Smooth muscle cell (in vitro differentiated cells): Measurements from ENCODE around the gene ST3GAL5. TPM values are rescaled to one million over a fixed set of nuclear protein-coding genes. Genes with fewer than 3 reads are reported as not detected.

Source experiments
- DNase-seq: peaks from one replicate; lab custom pipeline; 2025; ENCODE audit not compliant: unreplicated experiment; lab: John Stamatoyannopoulos, UW
- H2AFZ ChIP-seq: fragments of 200-600 bp; sonication (generic); 2 replicates; pipeline ENCODE4 v1.6.0; 2016; ENCODE audit warnings: antibody characterized with exemption, low read depth, mild to moderate bottlenecking
- H3F3A ChIP-seq: fragments of 200-600 bp; sonication (generic); 2 replicates; pipeline ENCODE4 v1.6.0; 2017; ENCODE audit warnings: antibody characterized with exemption, low read depth
- H3K27ac ChIP-seq: fragments of 200-600 bp; sonication (generic); 2 replicates; pipeline ENCODE4 v1.5.1; 2016; ENCODE audit warnings: low read depth, mild to moderate bottlenecking
- H3K27me3 ChIP-seq: fragments of 200-600 bp; sonication (generic); 2 replicates; pipeline ENCODE4 v1.6.1; 2016; ENCODE audit warnings: low read depth, mild to moderate bottlenecking
- H3K36me3 ChIP-seq: fragments of 200-600 bp; sonication (generic); 2 replicates; pipeline ENCODE4 v1.5.1; 2016; ENCODE audit warnings: low read depth
- H3K4me1 ChIP-seq: fragments of 200-600 bp; sonication (generic); 2 replicates; pipeline ENCODE4 v1.5.1; 2016; ENCODE audit warnings: low read depth
- H3K4me2 ChIP-seq: fragments of 200-600 bp; sonication (generic); 2 replicates; pipeline ENCODE4 v1.6.0; 2016; ENCODE audit warnings: mild to moderate bottlenecking
- H3K4me3 ChIP-seq: fragments of 200-600 bp; sonication (generic); 2 replicates; pipeline ENCODE4 v1.5.1; 2016; ENCODE audit warnings: mild to moderate bottlenecking
- H3K79me2 ChIP-seq: fragments of 200-600 bp; sonication (generic); 2 replicates; pipeline ENCODE4 v1.6.0; 2016; ENCODE audit warnings: low read depth, mild to moderate bottlenecking
- H3K9ac ChIP-seq: fragments of 200-600 bp; sonication (generic); 2 replicates; pipeline ENCODE4 v1.6.0; 2016; ENCODE audit warnings: low read depth
- H3K9me3 ChIP-seq: fragments of 200-600 bp; sonication (generic); replicated peaks from 2 replicates; pipeline ENCODE4 v1.5.1; 2016; ENCODE audit warnings: low read depth
- H4K20me1 ChIP-seq: fragments of 200-600 bp; sonication (generic); 2 replicates; pipeline ENCODE4 v1.6.0; 2016; ENCODE audit warnings: low read depth
- CTCF ChIP-seq: fragments of 200-600 bp; sonication (generic); IDR thresholded peaks from 2 replicates; pipeline ENCODE4 v1.5.1; 2017; ENCODE audit warnings: borderline replicate concordance, mild to moderate bottlenecking, antibody characterized with exemption; ENCODE audit not compliant: insufficient read depth, poor library complexity, severe bottlenecking
- WGBS: methylation state at CpG from one replicate; pipeline ENCODE4 v1.1.7; 2016; ENCODE audit warnings: low lambda C conversion rate; 5-methylcytosine and 5-hydroxymethylcytosine counted together
- polyA plus RNA-seq: library from polyadenylated mRNA; unstranded; fragments of >200 nt; fragmentation: Nextera tagmentation; extraction: Ambion mirVana; gene quantifications from 2 replicates; pipeline ENCODE4 v1.2.1, GENCODE V29; 2016
- total RNA-seq: library from RNA; depleted of rRNA; stranded (reverse); fragments of >200 nt; gene quantifications from 2 replicates; pipeline ENCODE4 v1.2.3, GENCODE V29; 2014

Gene ST3GAL5
- total and polyA plus RNA-seq, 2 experiments from 2014 or later, result 10.9 to 26.4 TPM

GRCh38 chr2:85911097-85911496 lies 22.3 kb upstream of the ST3GAL5 start:
- no peaks in the 10 kb centered on the region for H4K20me1 ChIP-seq
- peaks cover 5% of the 10 kb centered on the region for H3F3A ChIP-seq
- H3K9ac ChIP-seq, result peak overlapping the region; percentile 61
- H3K79me2 ChIP-seq, result no peaks in the 10 kb centered on the region
- no peaks in the 10 kb centered on the region for H3K27me3 ChIP-seq
- no peaks in the 10 kb centered on the region for H3K9me3 ChIP-seq
- no peak for TF ChIP-seq CTCF
- H3K4me1 ChIP-seq, result no peaks in the 10 kb centered on the region
- no peak for DNase-seq
- no peak overlapping the region for H3K4me3 ChIP-seq
- H3K36me3 ChIP-seq, result no peaks in the 10 kb centered on the region
- WGBS, result 84% methylated on average over 6 of the region's 6 CpGs
- H3K4me2 ChIP-seq, result peak overlapping the region; percentile 1
- peak overlapping the region; percentile 90 for H3K27ac ChIP-seq
- H2AFZ ChIP-seq, result no peak overlapping the region

- Histone ChIP-seq H3K9me3 (no peaks in the 10 kb centered on the region), H3K27ac (no peak overlapping the region), H3K4me3 (no peak overlapping the region), H4K20me1 (no peaks in the 10 kb centered on the region), H2AFZ (no peak overlapping the region), H3K27me3 (no peaks in the 10 kb centered on the region), H3K4me1 (peaks cover 8% of the 10 kb centered on the region), H3K79me2 (no peaks in the 10 kb centered on the region), H3K4me2 (no peak overlapping the region), H3K9ac (no peak overlapping the region), H3K36me3 (no peaks in the 10 kb centered on the region), H3F3A (peaks cover 5% of the 10 kb centered on the region)
- no peak for DNase-seq
- 90% methylated on average over 2 of the region's 3 CpGs for WGBS
- TF ChIP-seq CTCF, result no peak
These were observed 20.2 kb upstream of the ST3GAL5 start for GRCh38 chr2:85909005-85909404.

- Histone ChIP-seq H3K27me3 (no peaks in the 10 kb centered on the region), H3K9ac (no peak overlapping the region), H3K36me3 (no peaks in the 10 kb centered on the region), H3K4me1 (peaks cover 8% of the 10 kb centered on the region), H3K4me3 (no peak overlapping the region), H4K20me1 (no peaks in the 10 kb centered on the region), H3F3A (peaks cover 5% of the 10 kb centered on the region), H3K4me2 (no peak overlapping the region), H2AFZ (no peak overlapping the region), H3K27ac (no peak overlapping the region), H3K79me2 (no peaks in the 10 kb centered on the region), H3K9me3 (no peaks in the 10 kb centered on the region)
- no peak for DNase-seq
- 95% methylated on average over 1 of the region's 1 CpG for WGBS
- TF ChIP-seq CTCF, result no peak
These were observed 19.7 kb upstream of the ST3GAL5 start for GRCh38 chr2:85908506-85908905.

GRCh38 chr2:85907671-85908157 lies 18.9 kb upstream of the ST3GAL5 start:
- 63% methylated on average over 9 of the region's 9 CpGs for WGBS
- Histone ChIP-seq H3K4me2 (no peak overlapping the region), H3K27ac (no peak overlapping the region)

More at GRCh38 chr2:85907671-85908157, 18.9 kb upstream of the ST3GAL5 start:
- no peak overlapping the region for H3K9ac ChIP-seq
- H3K36me3 ChIP-seq, result no peaks in the 10 kb centered on the region
- no peak overlapping the region for H3K4me3 ChIP-seq
- H3K9me3 ChIP-seq, result no peaks in the 10 kb centered on the region
- no peaks in the 10 kb centered on the region for H3K27me3 ChIP-seq
- H3K79me2 ChIP-seq, result no peaks in the 10 kb centered on the region
- DNase-seq, result no peak
- peaks cover 5% of the 10 kb centered on the region for H3F3A ChIP-seq
- no peak overlapping the region for H2AFZ ChIP-seq
- H3K4me1 ChIP-seq, result peaks cover 8% of the 10 kb centered on the region
- H4K20me1 ChIP-seq, result no peaks in the 10 kb centered on the region
- no peak for TF ChIP-seq CTCF
